H9 (cell line): ENCODE measurements around the gene PDLIM3. TPM values are rescaled to one million over a fixed set of nuclear protein-coding genes. Genes with fewer than 3 reads are reported as not detected.

ENCODE experiments used
- DNase-seq: peaks from one replicate; pipeline ENCODE4 v3.0.0-alpha.2; 2017
- H2AFZ ChIP-seq: one replicate; pipeline ENCODE4 v1.6.1; 2013; ENCODE audit warnings: mild to moderate bottlenecking, low read length, control low read depth, moderate library complexity
- H2AK5ac ChIP-seq: 2 replicates; pipeline ENCODE4 v1.6.1; 2013; ENCODE audit warnings: low read length, control low read depth, mixed read lengths; ENCODE audit not compliant: insufficient read length
- H2BK120ac ChIP-seq: one replicate; pipeline ENCODE4 v1.6.1; 2013; ENCODE audit warnings: low read depth, mild to moderate bottlenecking, low read length, control low read depth, inconsistent platforms; ENCODE audit not compliant: poor library complexity, severe bottlenecking
- H2BK12ac ChIP-seq: 2 replicates; pipeline ENCODE4 v1.6.1; 2013; ENCODE audit warnings: low read length, control low read depth, mixed read lengths, low read depth; ENCODE audit not compliant: insufficient read length
- H2BK15ac ChIP-seq: 2 replicates; pipeline ENCODE4 v1.6.1; 2013; ENCODE audit warnings: low read depth, low read length, control low read depth
- H2BK20ac ChIP-seq: one replicate; pipeline ENCODE4 v1.6.1; 2013; ENCODE audit warnings: low read depth, mild to moderate bottlenecking, low read length, control low read depth, inconsistent platforms; ENCODE audit not compliant: poor library complexity, severe bottlenecking
- H2BK5ac ChIP-seq: 2 replicates; pipeline ENCODE4 v1.6.1; 2013; ENCODE audit warnings: low read length, control low read depth, mixed read lengths; ENCODE audit not compliant: insufficient read length
- H3K14ac ChIP-seq: 2 replicates; pipeline ENCODE4 v1.6.1; 2013; ENCODE audit warnings: low read length, control low read depth; ENCODE audit not compliant: insufficient read depth
- H3K18ac ChIP-seq: 2 replicates; pipeline ENCODE4 v1.6.1; 2013; ENCODE audit warnings: low read depth, mild to moderate bottlenecking, mixed read lengths, low read length, control low read depth; ENCODE audit not compliant: insufficient read length
- H3K23ac ChIP-seq: 2 replicates; pipeline ENCODE4 v1.6.1; 2013; ENCODE audit warnings: low read length, control low read depth, mixed read lengths, low read depth; ENCODE audit not compliant: insufficient read length
- H3K23me2 ChIP-seq: 2 replicates; pipeline ENCODE4 v1.6.1; 2013; ENCODE audit warnings: low read depth, mild to moderate bottlenecking, mixed read lengths, low read length, control low read depth; ENCODE audit not compliant: insufficient read length, poor library complexity, severe bottlenecking
- H3K27ac ChIP-seq: 2 replicates; pipeline ENCODE4 v1.5.1; 2013; ENCODE audit warnings: low read length, control low read depth, mixed read lengths, low read depth; ENCODE audit not compliant: insufficient read length
- H3K27me3 ChIP-seq: 2 replicates; pipeline ENCODE4 v1.6.1; 2013; ENCODE audit warnings: low read length, control low read depth, inconsistent platforms; ENCODE audit not compliant: insufficient read depth
- H3K4ac ChIP-seq: 2 replicates; pipeline ENCODE4 v1.6.1; 2013; ENCODE audit warnings: low read depth, mild to moderate bottlenecking, control low read depth, inconsistent platforms, low read length, moderate library complexity
- H3K4me1 ChIP-seq: 2 replicates; pipeline ENCODE4 v1.6.1; 2013; ENCODE audit warnings: low read length, control low read depth, inconsistent platforms; ENCODE audit not compliant: insufficient read depth
- H3K4me2 ChIP-seq: 2 replicates; pipeline ENCODE4 v1.6.1; 2013; ENCODE audit warnings: low read length, control low read depth, mixed read lengths; ENCODE audit not compliant: insufficient read length, insufficient read depth
- H3K56ac ChIP-seq: 2 replicates; pipeline ENCODE4 v1.6.1; 2013; ENCODE audit warnings: low read depth, mild to moderate bottlenecking, mixed read lengths, low read length, control low read depth; ENCODE audit not compliant: insufficient read length
- H3K79me1 ChIP-seq: 2 replicates; pipeline ENCODE4 v1.6.1; 2013; ENCODE audit warnings: low read depth, mild to moderate bottlenecking, moderate library complexity, low read length, control low read depth, inconsistent platforms; ENCODE audit not compliant: insufficient read depth, poor library complexity, severe bottlenecking
- H3K79me2 ChIP-seq: 2 replicates; pipeline ENCODE4 v1.6.1; 2013; ENCODE audit warnings: low read length, control low read depth, inconsistent platforms; ENCODE audit not compliant: insufficient read depth
- H3K9ac ChIP-seq: 2 replicates; pipeline ENCODE4 v1.6.1; 2013; ENCODE audit warnings: low read length, control low read depth, mixed read lengths; ENCODE audit not compliant: insufficient read length; ENCODE audit errors: extremely low read depth
- H3K9me3 ChIP-seq: one replicate; pipeline ENCODE4 v1.6.1; 2013; ENCODE audit warnings: low read depth, low read length, inconsistent platforms; ENCODE audit not compliant: control insufficient read depth
- H3T11ph ChIP-seq: one replicate; pipeline ENCODE4 v1.6.1; 2013; ENCODE audit warnings: mild to moderate bottlenecking, low read length, control low read depth, inconsistent platforms
- H4K20me1 ChIP-seq: one replicate; pipeline ENCODE4 v1.6.1; 2013; ENCODE audit not compliant: control insufficient read depth, insufficient read length, insufficient read depth
- H4K5ac ChIP-seq: 2 replicates; pipeline ENCODE4 v1.6.1; 2013; ENCODE audit warnings: low read depth, mild to moderate bottlenecking, mixed read lengths, low read length, control low read depth; ENCODE audit not compliant: insufficient read length
- H4K8ac ChIP-seq: replicated peaks from 2 replicates; pipeline ENCODE4 v1.6.1; 2013; ENCODE audit warnings: low read length, control low read depth, mixed read lengths, low read depth; ENCODE audit not compliant: insufficient read length
- H4K91ac ChIP-seq: 2 replicates; pipeline ENCODE4 v1.6.1; 2013; ENCODE audit warnings: low read depth, mild to moderate bottlenecking, moderate library complexity, mixed read lengths, low read length, control low read depth; ENCODE audit not compliant: insufficient read length
- H3K27ac Mint-ChIP-seq, 3 experiments: 2 replicates in 2 of 3; 3 replicates in 1 of 3; pipeline ENCODE4 v1.8.0; 2020 to 2021; ENCODE audit warnings: mixed read lengths in 3 of 3, mild to moderate bottlenecking in 1 of 3, moderate library complexity in 1 of 3
- H3K27me3 Mint-ChIP-seq: 2 replicates; pipeline ENCODE4 v1.8.0; 2021; ENCODE audit warnings: low read depth, mild to moderate bottlenecking, moderate library complexity, mixed read lengths
- H3K36me3 Mint-ChIP-seq, 3 experiments: 2 replicates in 2 of 3; 3 replicates in 1 of 3; pipeline ENCODE4 v1.8.0; 2020 to 2021; ENCODE audit warnings: low read depth in 3 of 3, mixed read lengths in 3 of 3; ENCODE audit not compliant: insufficient read depth in 1 of 3
- H3K4me1 Mint-ChIP-seq, 2 experiments: 2 replicates each; pipeline ENCODE4 v1.8.0; 2020; ENCODE audit warnings: mixed read lengths in 2 of 2
- H3K4me3 Mint-ChIP-seq, 2 experiments: 2 replicates in 1 of 2; 3 replicates in 1 of 2; pipeline ENCODE4 v1.8.0; 2020 to 2021; ENCODE audit warnings: mild to moderate bottlenecking in 2 of 2, mixed read lengths in 2 of 2, moderate library complexity in 1 of 2
- H3K9me3 Mint-ChIP-seq, 2 experiments: 2 replicates in 1 of 2; 3 replicates in 1 of 2; pipeline ENCODE4 v1.8.0; 2020; ENCODE audit warnings: mild to moderate bottlenecking in 2 of 2, mixed read lengths in 2 of 2, moderate library complexity in 1 of 2
- CTCF ChIP-seq: fragments of 200-600 bp; sonication (generic); conservative IDR thresholded peaks from 3 replicates; pipeline ENCODE4 v1.8.0; 2021; ENCODE audit warnings: antibody characterized with exemption, mild to moderate bottlenecking
- WGBS: extraction: QIAGEN DNeasy Blood & Tissue Kit; methylation state at CpG from one replicate; pipeline ENCODE4 v1.1.7; 2013; ENCODE audit warnings: missing lambda C conversion rate, low lambda C conversion rate, mixed read lengths; ENCODE audit not compliant: insufficient read length; ENCODE audit errors: extremely low coverage; 5-methylcytosine and 5-hydroxymethylcytosine counted together
- total RNA-seq: library from RNA; stranded (reverse); gene quantifications from 2 replicates; pipeline ENCODE4 v1.2.1, GENCODE V29; 2021

PDLIM3 gene
- total RNA-seq, 1 experiment from 2014 or later: 12.0 TPM

GRCh38 chr4:185570727-185571126 lies 35.4 kb upstream of the PDLIM3 start:
- TF ChIP-seq CTCF: no peak
- Histone ChIP-seq H4K5ac (no peak overlapping the region), H3K79me2 (no peaks in the 10 kb centered on the region), H3K27ac (no peak overlapping the region), H2AFZ (no peak overlapping the region), H3K79me1 (no peaks in the 10 kb centered on the region), H3K4ac (no peak overlapping the region), H2BK120ac (no peak overlapping the region), H3K14ac (no peak overlapping the region), H3K27me3 (no peaks in the 10 kb centered on the region), H3K9ac (no peak overlapping the region), H2AK5ac (no peak overlapping the region), H3K56ac (no peak overlapping the region), H2BK20ac (no peak overlapping the region), H4K91ac (no peak overlapping the region), H3K4me2 (no peak overlapping the region), H2BK5ac (no peak overlapping the region), H4K8ac (no peak overlapping the region), H3K4me1 (peaks cover 3% of the 10 kb centered on the region; the same call in 1 of the 2 replicates), H3K18ac (no peak overlapping the region), H2BK12ac (no peak overlapping the region), H3K23ac (no peak overlapping the region), H3T11ph (no peak overlapping the region), H4K20me1 (no peaks in the 10 kb centered on the region), H2BK15ac (no peak overlapping the region), H3K9me3 (no peaks in the 10 kb centered on the region), H3K23me2 (no peaks in the 10 kb centered on the region)
- Mint-ChIP-seq H3K4me1 (peaks cover 10 to 11% of the 10 kb centered on the region in 2 experiments), H3K4me3 (no peak overlapping the region), H3K36me3 (peaks cover 0 to 2% (median 0%) of the 10 kb centered on the region in 3 experiments; a peak in 3 of 7 replicates), H3K27ac (no peak overlapping the region), H3K27me3 (no peaks in the 10 kb centered on the region), H3K9me3 (no peaks in the 10 kb centered on the region; a peak in 1 of 5 replicates)
- no peak for DNase-seq
- no CpG with 5 or more reads among the region's 3 CpGs for WGBS
